SKM-1 (cell line): ENCODE data around the gene TOGARAM1.

Source experiments
- DNase-seq: peaks from one replicate; lab custom pipeline; 2025; ENCODE audit not compliant: unreplicated experiment; lab: John Stamatoyannopoulos, UW

Gene TOGARAM1

GRCh38 chr14:44963044-44963528, 1.1 kb downstream of the TOGARAM1 start:
- DNase-seq: no peak

GRCh38 chr14:44963775-44964380, 1.9 kb downstream of the TOGARAM1 start:
- DNase-seq: no peak

DNA sequence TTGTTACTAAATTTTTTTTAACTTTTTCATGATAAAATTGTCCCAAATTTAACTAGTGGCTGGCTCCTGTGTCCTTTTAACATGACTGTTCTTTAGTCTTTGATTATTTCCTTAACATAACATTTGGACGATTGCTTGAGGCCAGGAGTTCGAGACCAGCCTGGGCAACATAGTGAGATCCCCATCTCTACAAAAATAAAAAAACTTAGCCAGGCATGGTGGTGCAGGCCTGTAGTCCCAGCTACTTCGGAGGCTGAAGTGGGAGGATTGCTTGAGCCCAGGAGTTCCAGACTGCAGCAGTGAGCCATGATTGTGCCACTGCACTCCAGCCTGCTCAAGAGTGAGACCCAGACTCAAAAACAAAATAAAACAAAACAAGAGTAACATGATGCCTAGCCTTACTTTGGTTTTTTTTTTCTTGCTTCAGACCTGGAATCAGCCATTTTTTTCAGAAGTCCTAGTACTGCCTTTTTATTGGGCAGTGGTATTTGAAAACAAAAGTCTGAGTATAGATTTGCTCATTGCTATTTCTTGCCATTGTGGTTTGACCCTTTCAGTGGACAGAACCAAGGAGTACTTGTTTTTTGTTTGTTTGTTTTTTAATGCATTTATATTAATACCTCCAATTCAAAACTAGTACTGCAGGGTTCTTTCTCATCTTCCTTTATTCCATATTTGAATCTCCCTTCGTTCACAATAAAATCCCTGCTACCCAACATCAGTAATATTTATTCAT, 4.8 kb downstream of the TOGARAM1 start:
- no peak for DNase-seq

DNA sequence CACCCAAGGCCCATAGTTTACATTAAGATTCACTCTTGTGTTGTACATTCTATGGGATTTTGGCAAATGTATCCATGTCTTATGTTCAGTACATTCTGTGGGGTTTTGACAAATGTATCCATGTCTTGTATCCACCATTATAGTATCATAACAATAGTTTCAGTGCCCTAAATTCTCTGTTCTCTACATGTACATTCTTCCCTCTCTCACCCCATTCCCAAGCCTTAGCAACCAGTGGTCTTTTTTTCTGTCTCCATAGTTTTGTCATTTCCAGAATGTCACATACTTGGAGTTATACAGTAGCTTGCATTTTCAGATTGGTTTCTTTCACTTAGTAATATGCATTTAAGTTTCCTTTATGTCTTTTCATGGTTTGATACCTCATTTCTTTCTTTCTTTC, 6.7 kb downstream of the TOGARAM1 start:
- no peak for DNase-seq

DNA sequence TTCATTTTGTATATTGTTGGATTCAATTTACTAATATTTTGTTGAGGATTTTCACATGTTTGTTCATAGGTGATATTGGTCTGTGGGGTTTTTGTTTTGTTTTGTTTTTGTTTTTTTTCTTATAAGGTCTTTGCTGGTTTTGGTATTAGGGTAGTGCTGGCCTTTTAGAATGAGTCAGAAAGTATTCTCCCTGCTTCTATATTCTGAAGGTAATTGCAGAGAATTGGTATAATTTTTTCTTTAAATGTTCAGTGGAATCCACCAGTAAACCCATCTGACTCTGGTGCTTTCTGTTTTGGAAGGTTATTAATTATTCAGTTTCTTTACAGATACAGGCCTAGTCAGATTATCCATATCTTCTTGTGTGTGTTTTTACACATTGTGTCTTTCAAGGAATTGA, 8.9 kb downstream of the TOGARAM1 start:
- DNase-seq: no peak

GRCh38 chr14:44971459-44971858, 9.5 kb downstream of the TOGARAM1 start:
- DNase-seq: no peak

DNA sequence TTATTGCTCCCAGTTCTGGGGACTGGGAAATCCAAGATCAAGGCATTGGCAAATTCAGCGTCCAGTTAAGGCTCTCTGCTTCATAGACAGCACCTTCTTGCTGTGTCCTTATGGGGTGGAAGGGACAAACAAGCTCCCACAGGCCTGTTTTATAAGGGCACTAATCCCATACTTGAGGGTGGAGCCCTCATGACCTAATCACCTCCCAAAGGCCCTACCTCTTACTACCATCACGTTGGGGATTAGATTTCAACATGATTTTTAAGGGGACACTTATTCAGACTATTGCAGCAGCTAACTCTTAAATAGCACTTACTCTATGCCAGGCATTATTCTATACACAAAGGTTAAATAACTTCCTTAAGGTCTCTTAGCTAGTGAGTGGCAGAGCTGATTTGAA, 17.3 kb downstream of the TOGARAM1 start:
- DNase-seq: no peak

DNA sequence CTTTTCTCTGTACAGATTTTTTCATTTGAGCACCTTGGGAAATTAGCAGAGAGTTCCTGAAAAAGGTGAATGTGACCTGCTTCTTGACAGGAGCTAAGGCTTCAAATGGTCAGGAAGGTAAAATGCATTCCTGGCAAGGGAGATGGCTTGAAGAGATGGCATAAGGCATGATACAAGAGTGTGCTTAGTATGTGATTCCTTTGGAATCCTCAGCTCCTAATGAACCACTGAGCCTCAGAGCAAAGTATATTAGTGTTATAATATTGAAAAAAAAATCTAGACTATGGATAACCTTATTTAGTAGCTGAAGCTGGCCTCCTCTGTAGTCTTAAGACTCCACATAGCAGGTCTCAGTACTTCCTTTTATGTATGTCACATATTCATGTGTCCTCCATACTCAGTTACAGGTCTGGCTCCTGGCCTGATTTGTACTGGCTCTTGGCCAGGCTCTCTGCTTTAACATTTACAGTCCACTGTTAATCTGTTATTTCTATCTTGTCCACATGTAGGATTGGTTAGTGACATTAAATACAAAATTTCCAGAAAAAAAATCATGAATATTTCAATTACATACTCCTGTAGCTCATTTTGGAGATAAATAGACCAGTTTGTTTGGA, 17.9 kb downstream of the TOGARAM1 start:
- DNase-seq: no peak

- DNase-seq: no peak
These were observed 19.2 kb downstream of the TOGARAM1 start for GRCh38 chr14:44981198-44981597.

DNA sequence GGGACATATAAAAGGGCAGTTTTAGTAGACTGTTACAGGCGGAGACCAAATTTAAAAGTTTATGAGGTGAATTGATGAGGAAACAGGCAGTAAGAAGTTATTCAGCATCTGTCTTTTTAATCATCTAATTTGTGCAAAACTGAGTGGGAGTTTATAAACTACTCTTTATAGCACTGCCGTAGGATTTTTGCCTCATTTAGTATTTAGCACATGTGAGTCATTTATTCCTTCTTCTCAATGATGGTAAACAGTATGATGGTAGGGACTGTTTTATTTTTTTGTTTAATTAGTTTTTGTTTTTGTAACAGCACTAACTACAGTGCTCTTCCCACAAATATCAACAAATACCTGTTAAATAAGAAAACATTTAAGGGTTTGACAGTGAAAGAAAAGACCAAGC, 20.6 kb downstream of the TOGARAM1 start:
- DNase-seq: no peak

DNA sequence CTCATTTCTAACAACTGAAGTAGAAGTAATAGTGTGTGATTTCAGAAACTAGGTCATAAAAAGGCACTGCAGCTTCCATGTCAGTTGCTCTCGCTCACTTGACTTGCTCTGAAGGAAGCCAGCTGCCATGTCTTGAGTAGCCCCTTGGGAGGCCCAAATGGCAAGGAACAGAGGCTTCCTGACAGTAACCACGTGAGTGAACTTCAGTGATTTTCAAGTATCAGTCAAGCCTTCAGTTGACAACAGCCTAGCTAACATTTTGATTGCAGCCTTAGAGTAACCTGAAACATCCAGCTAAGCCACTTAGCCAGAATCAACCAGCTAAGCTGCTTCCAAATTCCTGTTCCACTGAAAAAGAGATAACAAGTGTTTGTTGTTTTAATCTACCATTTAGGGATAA, 26.7 kb downstream of the TOGARAM1 start:
- DNase-seq: no peak

GRCh38 chr14:44989497-44990440, 27.8 kb downstream of the TOGARAM1 start:
- DNase-seq: no peak

DNA sequence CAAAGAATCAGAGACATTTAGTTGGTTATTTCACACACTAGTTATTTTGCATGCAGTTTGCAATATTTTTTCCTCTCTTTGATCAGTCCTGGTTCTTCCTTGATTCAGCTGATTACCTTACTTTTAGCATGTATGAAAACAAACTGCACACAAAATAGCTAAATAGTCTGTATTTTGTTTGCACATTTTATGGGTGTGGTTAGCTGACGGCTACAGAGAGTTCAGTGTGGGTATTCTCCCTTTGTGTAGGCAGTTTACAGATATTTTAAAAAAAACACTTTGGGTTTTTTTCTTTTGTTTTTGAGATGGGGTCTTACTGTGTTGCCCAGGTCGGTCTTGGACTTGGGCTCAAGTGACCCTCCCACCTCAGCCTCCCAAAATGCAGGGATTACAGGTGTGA, 28.5 kb downstream of the TOGARAM1 start:
- DNase-seq: no peak

DNA sequence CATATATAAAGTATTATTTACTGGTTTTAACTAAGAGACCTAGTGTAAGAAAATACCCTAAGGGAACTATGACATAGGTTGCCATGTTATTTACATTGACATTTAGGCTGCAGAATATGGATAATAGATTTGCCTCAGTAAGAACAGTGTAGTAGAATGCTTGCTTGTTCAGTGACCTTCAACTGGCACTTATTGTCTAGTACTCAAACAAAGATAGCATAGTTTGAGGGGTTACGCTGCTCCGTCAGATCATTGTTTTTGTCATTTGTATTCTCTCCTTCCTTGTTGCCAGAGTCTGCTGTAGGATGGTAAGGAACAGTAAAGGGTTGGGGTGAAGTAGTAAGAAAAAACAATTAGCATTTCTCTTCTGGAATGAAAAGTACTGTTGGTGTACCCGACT, 33.2 kb downstream of the TOGARAM1 start:
- DNase-seq: no peak

DNA sequence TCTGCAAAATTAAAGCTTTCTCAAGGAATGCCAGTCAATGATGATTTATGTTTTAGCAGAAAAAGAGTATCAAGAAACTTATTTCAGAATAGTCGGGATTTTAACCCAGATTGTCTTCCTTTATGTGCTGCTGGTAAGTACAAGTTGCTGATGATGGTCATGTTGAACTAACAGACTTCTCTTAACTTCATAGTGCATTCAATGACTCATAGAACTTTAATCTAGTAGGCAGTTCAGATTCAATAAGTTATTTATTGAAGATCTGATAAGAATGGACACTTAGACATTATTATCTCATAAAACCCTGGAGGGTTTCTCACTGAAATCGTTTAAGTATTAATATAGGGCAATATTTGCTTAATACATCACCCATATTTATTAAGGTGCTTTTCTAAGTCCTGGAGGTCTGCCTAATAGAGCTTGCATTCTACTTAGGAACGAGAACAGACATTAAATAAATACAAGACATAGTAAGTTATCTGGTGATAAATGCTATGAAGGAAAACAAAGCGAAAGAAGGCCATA, 33.8 kb downstream of the TOGARAM1 start:
- DNase-seq: no peak

DNA sequence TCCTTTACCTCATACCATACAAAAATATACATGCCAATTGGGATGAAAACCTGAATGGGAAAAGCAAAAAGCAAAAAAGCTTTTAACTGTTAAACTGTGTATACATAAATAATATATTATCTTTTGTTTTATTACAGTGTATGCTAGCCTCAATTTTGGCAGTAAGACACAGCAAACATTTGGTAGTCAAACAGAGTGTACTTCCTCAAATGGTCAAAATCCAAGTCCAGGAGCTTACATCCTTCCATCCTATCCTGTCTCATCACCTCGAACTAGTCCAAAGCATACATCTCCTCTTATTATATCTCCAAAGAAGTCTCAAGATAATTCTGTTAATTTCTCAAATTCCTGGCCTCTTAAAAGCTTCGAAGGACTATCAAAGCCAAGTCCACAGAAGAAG, 41.9 kb downstream of the TOGARAM1 start:
- DNase-seq: no peak

DNA sequence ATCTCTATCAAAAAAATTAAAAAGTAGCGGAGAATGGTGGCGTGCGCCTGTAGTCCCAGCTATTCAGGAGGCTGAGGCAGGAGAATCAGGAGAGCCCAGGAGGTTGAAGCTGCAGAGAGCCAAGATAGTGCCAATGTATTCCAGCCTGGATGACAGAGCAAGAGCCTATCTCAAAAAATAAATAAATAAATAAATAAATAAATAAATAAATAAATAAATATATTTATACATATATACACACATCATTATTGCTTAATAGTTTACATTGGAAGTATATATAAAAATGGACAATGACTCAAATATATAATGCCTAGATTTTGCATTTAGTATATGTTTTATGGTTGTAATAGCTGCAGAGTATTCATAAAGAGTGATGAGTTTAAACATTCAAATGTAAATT, 53.1 kb downstream of the TOGARAM1 start:
- DNase-seq: no peak

DNA sequence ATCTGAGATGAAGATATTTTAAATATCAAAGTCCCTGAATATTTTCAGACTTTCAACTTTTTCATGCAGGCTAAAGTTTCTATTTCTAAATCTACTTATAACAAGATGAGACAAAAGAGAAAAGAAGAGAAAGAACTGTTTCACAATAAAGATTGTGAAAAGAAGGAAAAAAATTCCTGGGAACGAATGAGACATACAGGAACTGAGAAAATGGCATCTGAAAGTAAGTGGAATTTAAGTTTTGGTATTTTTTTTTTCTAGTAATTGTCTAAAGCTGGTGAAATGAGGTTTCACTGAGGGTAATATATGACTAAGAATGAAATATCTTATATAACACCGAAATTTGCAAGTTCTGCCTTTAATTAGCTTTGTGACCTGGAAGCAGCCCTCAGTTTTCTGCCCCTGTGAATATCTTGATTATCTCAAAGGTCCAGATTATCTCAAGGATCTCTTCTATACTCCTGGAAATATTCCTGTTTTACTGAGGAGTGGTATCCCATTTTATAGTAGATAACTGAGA, 66.2 kb downstream of the TOGARAM1 start:
- no peak for DNase-seq

DNA sequence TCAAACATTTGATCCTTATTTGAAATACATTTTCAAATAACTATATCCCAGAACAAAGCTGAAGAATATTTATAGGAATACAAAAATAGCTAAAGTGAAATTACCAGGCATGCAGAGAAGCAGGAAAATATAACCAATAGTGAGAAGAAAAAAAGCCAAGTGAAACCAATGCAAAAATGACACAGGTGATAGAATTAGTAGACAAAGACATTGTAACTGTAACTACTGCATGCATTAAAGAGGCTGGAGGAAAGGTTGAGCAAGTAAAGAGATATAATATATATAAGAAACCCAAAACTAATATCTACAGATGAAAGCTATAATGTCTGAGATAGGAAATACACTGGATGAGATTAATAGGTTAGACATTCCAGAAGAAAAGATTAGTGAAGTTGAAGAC, 72.7 kb downstream of the TOGARAM1 start:
- no peak for DNase-seq

- DNase-seq: no peak
These were observed 76.3 kb downstream of the TOGARAM1 start for GRCh38 chr14:45038256-45038655.

DNA sequence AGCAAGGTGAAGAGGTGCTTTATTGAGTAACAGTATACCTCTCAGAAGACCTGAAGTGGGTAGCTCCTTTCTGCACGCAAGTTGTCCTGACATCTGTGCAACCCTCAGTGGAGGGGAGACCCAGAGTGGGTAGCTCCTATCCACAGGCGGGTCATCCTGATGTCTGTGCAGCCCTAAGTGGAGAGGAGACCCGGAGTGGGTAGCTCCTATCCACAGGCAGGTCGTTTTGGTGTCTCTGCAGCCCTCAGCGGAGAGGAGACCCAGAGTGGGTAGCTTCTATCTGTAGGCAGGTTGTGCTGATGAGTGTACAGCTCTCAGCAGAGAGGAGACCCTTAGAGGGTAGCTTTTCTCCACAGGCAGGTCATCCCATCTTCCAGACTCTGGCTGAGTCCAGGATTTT, 76.9 kb downstream of the TOGARAM1 start:
- DNase-seq: no peak
